GM12878 (cell line): ENCODE data around the gene TNFRSF1B. TPM values are rescaled to one million over a fixed set of nuclear protein-coding genes. Genes with fewer than 3 reads are reported as not detected.

Experiments used
- BCL3 ChIP-seq: IDR thresholded peaks from 2 replicates; pipeline ENCODE4 v1.6.1; 2011; ENCODE audit warnings: borderline replicate concordance, low read depth, mild to moderate bottlenecking, moderate library complexity, low read length; ENCODE audit not compliant: insufficient read depth, poor library complexity, severe bottlenecking
- CREM ChIP-seq: IDR thresholded peaks from 2 replicates; pipeline ENCODE4 v1.6.1; 2014; ENCODE audit warnings: antibody characterized with exemption, low read depth
- DPF2 ChIP-seq: fragments of 450-650 bp; IDR thresholded peaks from 2 replicates; pipeline ENCODE4 v1.6.1; 2017; ENCODE audit warnings: mild to moderate bottlenecking
- EED ChIP-seq: sonication (generic); IDR thresholded peaks from 2 replicates; pipeline ENCODE4 v1.6.1; 2016; ENCODE audit warnings: antibody characterized with exemption, low read depth
- EGR1 ChIP-seq, 2 experiments: IDR thresholded peaks; 1 replicate in 1 of 2; 2 replicates in 1 of 2; pipeline ENCODE4 v1.6.1; 2011 to 2012; ENCODE audit warnings: low read depth in 2 of 2, low read length in 2 of 2, borderline replicate concordance in 1 of 2, mild to moderate bottlenecking in 1 of 2, moderate library complexity in 1 of 2
- HDAC6 ChIP-seq: fragments of 200-600 bp; sonication (generic); IDR thresholded peaks from one replicate; pipeline ENCODE4 v1.8.0; 2017; ENCODE audit warnings: antibody characterized with exemption; ENCODE audit not compliant: unreplicated experiment
- IKZF2 ChIP-seq, 2 experiments: fragments of 450-650 bp; IDR thresholded peaks; 2 replicates each; pipeline ENCODE4 v1.6.1; 2017; ENCODE audit warnings: mild to moderate bottlenecking in 2 of 2, moderate library complexity in 2 of 2
- KLF5 ChIP-seq: fragments of 450-650 bp; IDR thresholded peaks from 2 replicates; pipeline ENCODE4 v1.6.1; 2014; ENCODE audit warnings: mild to moderate bottlenecking; ENCODE audit not compliant: partially characterized antibody
- NFXL1 ChIP-seq: fragments of 450-650 bp; IDR thresholded peaks from 2 replicates; pipeline ENCODE4 v1.6.1; 2017; ENCODE audit warnings: antibody characterized with exemption, mild to moderate bottlenecking, borderline replicate concordance
- NFYA ChIP-seq: IDR thresholded peaks from 2 replicates; pipeline ENCODE4 v1.6.1; 2011; ENCODE audit warnings: low read depth, mild to moderate bottlenecking, low read length, improper control_type of control experiment, borderline replicate concordance
- PBX3 ChIP-seq: IDR thresholded peaks from 2 replicates; pipeline ENCODE4 v1.6.1; 2011; ENCODE audit warnings: mild to moderate bottlenecking, low read depth, low read length, moderate library complexity; ENCODE audit not compliant: insufficient replicate concordance
- POU2F2 ChIP-seq: IDR thresholded peaks from 3 replicates; pipeline ENCODE4 v1.6.1; 2011; ENCODE audit warnings: low read depth, mild to moderate bottlenecking, low read length, borderline replicate concordance
- SKIL ChIP-seq: fragments of 450-650 bp; IDR thresholded peaks from 2 replicates; pipeline ENCODE4 v1.6.1; 2017; ENCODE audit warnings: mild to moderate bottlenecking, low read depth, inconsistent platforms; ENCODE audit not compliant: poor library complexity, severe bottlenecking
- TAF1 ChIP-seq: IDR thresholded peaks from 2 replicates; pipeline ENCODE4 v1.6.1; 2011; ENCODE audit warnings: mild to moderate bottlenecking, low read depth, low read length, borderline replicate concordance
- ZNF622 ChIP-seq: fragments of 450-650 bp; IDR thresholded peaks from 2 replicates; pipeline ENCODE4 v1.6.1; 2017; ENCODE audit warnings: mild to moderate bottlenecking, inconsistent platforms
- polyA plus RNA-seq, 11 experiments: library from polyadenylated mRNA; depleted of rRNA in 4 of 11; unstranded in 6 of 11; stranded (reverse) in 5 of 11; fragments of >200 nt; fragmentation: Nextera tagmentation in 4 of 11; fragmentation: Illumina TruSeq in 1 of 11; extraction: Ambion mirVana in 4 of 11; extraction: Trizol in 1 of 11; gene quantifications; 1 replicate in 1 of 11; 2 replicates in 10 of 11; pipeline versions ENCODE4 v1.2.1 to v1.2.3, GENCODE V29; 2011 to 2016; ENCODE audit warnings: inconsistent platforms in 2 of 11, missing spikeins in 2 of 11, low read depth in 1 of 11
- total RNA-seq, 4 experiments: library from RNA; depleted of rRNA in 3 of 4; stranded (reverse); fragments of >200 nt in 3 of 4; fragmentation: Illumina TruSeq in 1 of 4; extraction: Trizol in 1 of 4; gene quantifications; 2 replicates each; pipeline versions ENCODE4 v1.2.1 to v1.2.3, GENCODE V29; 2013 to 2021
- TF ChIP-seq, protein P1 (sequence below): fragments of 150-350 bp; IDR thresholded peaks from 2 replicates; pipeline ENCODE4 v1.6.1; 2016; ENCODE audit warnings: low read depth, low read length
- TF ChIP-seq, protein P2 (sequence below): fragments of 450-650 bp; formaldehyde crosslinking; IDR thresholded peaks from 2 replicates; pipeline ENCODE4 v1.5.0; 2022; ENCODE audit warnings: mild to moderate bottlenecking, missing genetic modification characterization

Gene TNFRSF1B
- total and polyA plus RNA-seq, 10 of the 15 experiments (the other 5 are each of a cell fraction or from before 2014, with no cell fraction given), result 10.1 to 87.2 (median 37.3) TPM

DNA sequence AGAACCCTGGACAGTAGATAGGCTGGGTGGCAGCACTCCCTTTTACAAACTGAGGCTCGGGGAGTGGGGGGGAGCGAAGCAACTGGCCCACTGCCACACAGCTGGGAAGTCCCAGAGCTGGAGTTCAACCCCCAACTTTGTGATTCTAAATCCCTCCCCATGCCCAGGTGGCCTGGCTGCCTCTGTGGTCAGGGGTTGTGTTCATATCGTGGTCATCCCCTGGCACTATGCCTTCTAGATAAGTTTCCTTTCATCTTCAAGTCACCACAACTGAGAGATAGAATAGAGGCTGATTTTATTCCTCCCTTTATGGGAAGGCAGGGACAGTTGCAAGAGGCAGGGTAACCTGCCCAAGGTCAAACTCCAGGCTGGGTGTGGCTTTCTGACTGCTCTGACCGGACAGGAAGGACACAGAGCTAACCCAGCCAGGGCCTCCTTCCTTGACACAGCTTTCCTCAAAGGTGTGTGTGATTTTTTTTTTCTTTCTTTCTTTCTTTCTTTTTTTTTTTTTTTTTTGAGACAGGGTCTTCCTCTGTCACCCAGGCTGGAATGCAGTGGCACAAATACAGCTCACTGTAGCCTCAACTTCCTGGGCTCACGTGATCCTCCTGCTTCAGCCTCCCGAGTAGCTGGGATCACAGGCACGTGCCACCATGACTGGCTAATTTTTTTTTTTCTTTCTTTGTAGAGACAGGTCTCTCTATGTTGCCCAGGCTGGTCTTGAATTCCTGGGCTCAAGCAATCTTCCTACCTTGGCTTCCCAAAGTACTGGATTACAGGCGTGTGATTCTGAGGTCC, 18.4 kb upstream of the TNFRSF1B start (continued):
- TF ChIP-seq SKIL, result no peak
- no peak for TF ChIP-seq HDAC6
- no peak for TF ChIP-seq CREM
- TF ChIP-seq, protein P1, sequence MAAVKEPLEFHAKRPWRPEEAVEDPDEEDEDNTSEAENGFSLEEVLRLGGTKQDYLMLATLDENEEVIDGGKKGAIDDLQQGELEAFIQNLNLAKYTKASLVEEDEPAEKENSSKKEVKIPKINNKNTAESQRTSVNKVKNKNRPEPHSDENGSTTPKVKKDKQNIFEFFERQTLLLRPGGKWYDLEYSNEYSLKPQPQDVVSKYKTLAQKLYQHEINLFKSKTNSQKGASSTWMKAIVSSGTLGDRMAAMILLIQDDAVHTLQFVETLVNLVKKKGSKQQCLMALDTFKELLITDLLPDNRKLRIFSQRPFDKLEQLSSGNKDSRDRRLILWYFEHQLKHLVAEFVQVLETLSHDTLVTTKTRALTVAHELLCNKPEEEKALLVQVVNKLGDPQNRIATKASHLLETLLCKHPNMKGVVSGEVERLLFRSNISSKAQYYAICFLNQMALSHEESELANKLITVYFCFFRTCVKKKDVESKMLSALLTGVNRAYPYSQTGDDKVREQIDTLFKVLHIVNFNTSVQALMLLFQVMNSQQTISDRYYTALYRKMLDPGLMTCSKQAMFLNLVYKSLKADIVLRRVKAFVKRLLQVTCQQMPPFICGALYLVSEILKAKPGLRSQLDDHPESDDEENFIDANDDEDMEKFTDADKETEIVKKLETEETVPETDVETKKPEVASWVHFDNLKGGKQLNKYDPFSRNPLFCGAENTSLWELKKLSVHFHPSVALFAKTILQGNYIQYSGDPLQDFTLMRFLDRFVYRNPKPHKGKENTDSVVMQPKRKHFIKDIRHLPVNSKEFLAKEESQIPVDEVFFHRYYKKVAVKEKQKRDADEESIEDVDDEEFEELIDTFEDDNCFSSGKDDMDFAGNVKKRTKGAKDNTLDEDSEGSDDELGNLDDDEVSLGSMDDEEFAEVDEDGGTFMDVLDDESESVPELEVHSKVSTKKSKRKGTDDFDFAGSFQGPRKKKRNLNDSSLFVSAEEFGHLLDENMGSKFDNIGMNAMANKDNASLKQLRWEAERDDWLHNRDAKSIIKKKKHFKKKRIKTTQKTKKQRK, result no peak
- no peak for TF ChIP-seq EGR1 (IDR thresholded peaks at IDR 0.05; ENCODE audit: borderline replicate concordance in 1 of 2, low read depth in 2 of 2, low read length in 2 of 2)
- no peak for TF ChIP-seq TAF1
- TF ChIP-seq, protein P2, sequence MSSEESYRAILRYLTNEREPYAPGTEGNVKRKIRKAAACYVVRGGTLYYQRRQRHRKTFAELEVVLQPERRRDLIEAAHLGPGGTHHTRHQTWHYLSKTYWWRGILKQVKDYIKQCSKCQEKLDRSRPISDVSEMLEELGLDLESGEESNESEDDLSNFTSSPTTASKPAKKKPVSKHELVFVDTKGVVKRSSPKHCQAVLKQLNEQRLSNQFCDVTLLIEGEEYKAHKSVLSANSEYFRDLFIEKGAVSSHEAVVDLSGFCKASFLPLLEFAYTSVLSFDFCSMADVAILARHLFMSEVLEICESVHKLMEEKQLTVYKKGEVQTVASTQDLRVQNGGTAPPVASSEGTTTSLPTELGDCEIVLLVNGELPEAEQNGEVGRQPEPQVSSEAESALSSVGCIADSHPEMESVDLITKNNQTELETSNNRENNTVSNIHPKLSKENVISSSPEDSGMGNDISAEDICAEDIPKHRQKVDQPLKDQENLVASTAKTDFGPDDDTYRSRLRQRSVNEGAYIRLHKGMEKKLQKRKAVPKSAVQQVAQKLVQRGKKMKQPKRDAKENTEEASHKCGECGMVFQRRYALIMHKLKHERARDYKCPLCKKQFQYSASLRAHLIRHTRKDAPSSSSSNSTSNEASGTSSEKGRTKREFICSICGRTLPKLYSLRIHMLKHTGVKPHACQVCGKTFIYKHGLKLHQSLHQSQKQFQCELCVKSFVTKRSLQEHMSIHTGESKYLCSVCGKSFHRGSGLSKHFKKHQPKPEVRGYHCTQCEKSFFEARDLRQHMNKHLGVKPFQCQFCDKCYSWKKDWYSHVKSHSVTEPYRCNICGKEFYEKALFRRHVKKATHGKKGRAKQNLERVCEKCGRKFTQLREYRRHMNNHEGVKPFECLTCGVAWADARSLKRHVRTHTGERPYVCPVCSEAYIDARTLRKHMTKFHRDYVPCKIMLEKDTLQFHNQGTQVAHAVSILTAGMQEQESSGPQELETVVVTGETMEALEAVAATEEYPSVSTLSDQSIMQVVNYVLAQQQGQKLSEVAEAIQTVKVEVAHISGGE (CRISPR knock-in tag), result no peak
- TF ChIP-seq POU2F2, result 0 out of 3 replicates have a peak, but pooled peaks have one; percentile 38
- TF ChIP-seq NFYA, result no peak
- TF ChIP-seq PBX3, result no peak
- peak; percentile 18; the same call in 1 of the 2 replicates for TF ChIP-seq DPF2
- no peak for TF ChIP-seq NFXL1
- TF ChIP-seq KLF5, result no peak
- no peak for TF ChIP-seq ZNF622
- TF ChIP-seq IKZF2 (IDR thresholded peaks at IDR 0.05), result peak in 1 of 2 experiments; percentile 31; a peak in 1 of 4 replicates
- peak; percentile 27; the same call in 1 of the 2 replicates for TF ChIP-seq EED
- peak; percentile 20 for TF ChIP-seq BCL3
